ENCODE measurements around the gene IRF6.

Gene IRF6

DNA sequence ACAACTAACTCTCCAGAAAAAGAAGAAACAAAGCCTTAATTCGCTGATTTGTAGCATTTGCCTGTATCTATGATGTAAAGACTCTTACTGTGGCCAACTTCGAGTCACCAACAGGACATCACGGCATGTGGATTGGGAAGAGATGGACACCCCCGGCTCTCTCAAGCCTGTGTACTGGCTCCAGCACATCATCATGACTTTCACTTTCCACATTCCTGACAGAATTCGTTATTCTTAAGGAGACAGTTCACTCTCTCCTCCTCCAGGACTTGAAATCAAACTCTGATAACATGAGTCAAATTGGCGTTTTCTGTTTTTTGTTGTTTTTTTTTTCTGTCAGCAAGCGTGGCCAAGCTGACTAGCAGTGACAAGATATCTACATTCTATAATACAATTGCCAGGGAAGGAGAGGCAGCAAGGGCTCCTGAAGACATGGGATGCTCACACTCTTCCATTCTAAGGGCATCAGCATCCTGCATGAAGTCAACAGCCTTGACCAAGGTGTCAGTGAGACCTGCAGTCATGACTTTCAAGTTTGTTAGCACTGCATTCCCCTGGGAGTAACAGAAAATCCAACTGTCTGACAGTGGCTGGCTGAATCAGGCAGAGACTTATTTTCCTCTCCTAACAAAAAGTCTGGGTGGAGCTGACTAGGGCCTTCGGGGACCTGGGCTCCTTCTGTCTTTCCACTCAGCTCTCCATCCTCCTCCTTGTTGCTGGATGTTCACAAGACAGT is 63.4 kb downstream of the IRF6 start:
- no peak for DNase-seq (ENCODE audit: low read depth, low spot score)
- Histone ChIP-seq H3K9ac (ENCODE audit: insufficient read length, low read depth) (no peak overlapping the region), H3K36me3 (ENCODE audit: insufficient read depth, insufficient read length, low read length) (no peaks in the 10 kb centered on the region), H3K9me3 (ENCODE audit: insufficient read depth, low read length) (no peaks in the 10 kb centered on the region), H3K27me3 (ENCODE audit: insufficient read depth, insufficient read length) (no peaks in the 10 kb centered on the region), H3K4me1 (ENCODE audit: insufficient read depth, insufficient read length) (no peaks in the 10 kb centered on the region), H3K4me3 (ENCODE audit: insufficient read length, low read depth) (no peak overlapping the region)
- no peak for TF ChIP-seq ZNF274 (IDR thresholded peaks at IDR 0.05; ENCODE audit: low read depth, low read length)
- TF ChIP-seq SUZ12 (IDR thresholded peaks at IDR 0.05; ENCODE audit: extremely low read depth, insufficient read depth, insufficient read length), result no peak
- TF ChIP-seq YY1 (IDR thresholded peaks at IDR 0.05; ENCODE audit: insufficient read depth, insufficient read length), result no peak

- H3K4me3 ChIP-seq (ENCODE audit: insufficient read length, low read depth), result no peak overlapping the region
- no peaks in the 10 kb centered on the region for H3K27me3 ChIP-seq (ENCODE audit: insufficient read depth, insufficient read length)
- no peak for DNase-seq (ENCODE audit: low read depth, low spot score)
- no peaks in the 10 kb centered on the region for H3K9me3 ChIP-seq (ENCODE audit: insufficient read depth, low read length)
- TF ChIP-seq SUZ12 (IDR thresholded peaks at IDR 0.05; ENCODE audit: extremely low read depth, insufficient read depth, insufficient read length) (no peak), ZNF274 (IDR thresholded peaks at IDR 0.05; ENCODE audit: low read depth, low read length) (no peak), YY1 (IDR thresholded peaks at IDR 0.05; ENCODE audit: insufficient read depth, insufficient read length) (no peak)
- H3K4me1 ChIP-seq (ENCODE audit: insufficient read depth, insufficient read length), result no peaks in the 10 kb centered on the region
- no peaks in the 10 kb centered on the region for H3K36me3 ChIP-seq (ENCODE audit: insufficient read depth, insufficient read length, low read length)
- H3K9ac ChIP-seq (ENCODE audit: insufficient read length, low read depth), result no peak overlapping the region
Measured at GRCh38 chr1:209741889-209742288, 64.1 kb downstream of the IRF6 start.

GRCh38 chr1:209741193-209741592 is 64.7 kb downstream of the IRF6 start:
- Histone ChIP-seq H3K9me3 (ENCODE audit: insufficient read depth, low read length) (no peaks in the 10 kb centered on the region), H3K36me3 (ENCODE audit: insufficient read depth, insufficient read length, low read length) (no peaks in the 10 kb centered on the region), H3K4me3 (ENCODE audit: insufficient read length, low read depth) (no peak overlapping the region), H3K4me1 (ENCODE audit: insufficient read depth, insufficient read length) (no peaks in the 10 kb centered on the region), H3K9ac (ENCODE audit: insufficient read length, low read depth) (no peak overlapping the region), H3K27me3 (ENCODE audit: insufficient read depth, insufficient read length) (no peaks in the 10 kb centered on the region)
- no peak for DNase-seq (ENCODE audit: low read depth, low spot score)
- no peak for TF ChIP-seq YY1 (IDR thresholded peaks at IDR 0.05; ENCODE audit: insufficient read depth, insufficient read length)
- TF ChIP-seq ZNF274 (IDR thresholded peaks at IDR 0.05; ENCODE audit: low read depth, low read length), result no peak
- TF ChIP-seq SUZ12 (IDR thresholded peaks at IDR 0.05; ENCODE audit: extremely low read depth, insufficient read depth, insufficient read length), result no peak

- Histone ChIP-seq H3K9ac (ENCODE audit: insufficient read length, low read depth) (no peak overlapping the region), H3K4me3 (ENCODE audit: insufficient read length, low read depth) (no peak overlapping the region), H3K9me3 (ENCODE audit: insufficient read depth, low read length) (no peaks in the 10 kb centered on the region), H3K36me3 (ENCODE audit: insufficient read depth, insufficient read length, low read length) (no peaks in the 10 kb centered on the region), H3K4me1 (ENCODE audit: insufficient read depth, insufficient read length) (no peaks in the 10 kb centered on the region), H3K27me3 (ENCODE audit: insufficient read depth, insufficient read length) (no peaks in the 10 kb centered on the region)
- no peak for DNase-seq (ENCODE audit: low read depth, low spot score)
- TF ChIP-seq ZNF274 (IDR thresholded peaks at IDR 0.05; ENCODE audit: low read depth, low read length), result no peak
- no peak for TF ChIP-seq YY1 (IDR thresholded peaks at IDR 0.05; ENCODE audit: insufficient read depth, insufficient read length)
- no peak for TF ChIP-seq SUZ12 (IDR thresholded peaks at IDR 0.05; ENCODE audit: extremely low read depth, insufficient read depth, insufficient read length)
Measured at GRCh38 chr1:209738270-209738669, 67.7 kb downstream of the IRF6 start.

DNA sequence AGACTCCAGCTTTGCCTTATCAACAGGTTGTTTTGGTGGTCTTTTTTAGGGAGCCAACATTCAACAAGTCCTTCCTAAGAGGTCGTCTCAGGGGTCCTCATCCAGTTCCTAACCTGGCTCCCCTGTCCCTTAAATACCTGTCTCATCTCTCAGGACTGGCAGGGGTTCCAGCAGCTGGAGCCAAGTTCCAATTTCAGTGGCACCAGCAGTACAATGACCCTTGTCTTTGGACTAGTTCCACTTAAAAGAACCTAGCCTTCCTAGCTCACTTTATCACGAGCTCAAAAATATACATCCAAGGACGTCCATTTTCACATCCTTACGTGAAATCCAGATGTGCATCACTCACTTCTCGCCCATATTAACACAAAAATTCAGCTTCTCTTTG is 68.8 kb downstream of the IRF6 start:
- Histone ChIP-seq H3K36me3 (ENCODE audit: insufficient read depth, insufficient read length, low read length) (no peaks in the 10 kb centered on the region), H3K9ac (ENCODE audit: insufficient read length, low read depth) (no peak overlapping the region), H3K4me3 (ENCODE audit: insufficient read length, low read depth) (no peak overlapping the region), H3K27me3 (ENCODE audit: insufficient read depth, insufficient read length) (no peaks in the 10 kb centered on the region), H3K4me1 (ENCODE audit: insufficient read depth, insufficient read length) (no peaks in the 10 kb centered on the region), H3K9me3 (ENCODE audit: insufficient read depth, low read length) (no peaks in the 10 kb centered on the region)
- TF ChIP-seq YY1 (IDR thresholded peaks at IDR 0.05; ENCODE audit: insufficient read depth, insufficient read length), result no peak
- TF ChIP-seq SUZ12 (IDR thresholded peaks at IDR 0.05; ENCODE audit: extremely low read depth, insufficient read depth, insufficient read length), result no peak
- no peak for TF ChIP-seq ZNF274 (IDR thresholded peaks at IDR 0.05; ENCODE audit: low read depth, low read length)
- no peak for DNase-seq (ENCODE audit: low read depth, low spot score)

DNA sequence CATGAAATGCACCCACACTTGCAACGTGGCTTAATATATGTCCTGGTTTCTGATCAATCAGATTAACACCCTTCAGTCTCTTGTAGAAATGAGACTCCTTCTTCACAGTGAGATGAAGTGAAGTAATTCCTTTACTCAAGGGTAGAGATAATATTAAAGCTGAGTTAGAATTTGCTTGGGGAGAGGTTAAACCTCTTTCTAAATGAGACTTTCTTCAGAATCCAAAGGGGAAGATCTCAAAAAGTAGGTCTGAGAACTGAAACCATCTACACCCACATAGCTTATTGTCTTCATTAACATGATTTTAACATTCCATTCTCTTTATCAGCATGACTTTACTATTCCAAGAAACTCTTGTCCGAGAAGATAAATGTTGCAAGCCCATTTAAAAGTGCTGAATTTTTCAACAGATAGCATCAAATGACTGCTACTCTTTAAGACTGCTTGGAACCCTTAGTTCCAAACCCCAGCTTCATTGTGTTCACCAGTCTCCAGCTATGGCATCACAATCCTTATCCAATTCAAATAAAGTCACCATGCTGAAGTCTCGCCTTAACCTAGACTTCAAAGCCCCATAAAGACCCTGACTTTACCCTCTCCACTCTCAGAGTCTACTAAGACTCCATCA is 69.3 kb downstream of the IRF6 start:
- Histone ChIP-seq H3K9ac (ENCODE audit: insufficient read length, low read depth) (no peak overlapping the region), H3K27me3 (ENCODE audit: insufficient read depth, insufficient read length) (no peaks in the 10 kb centered on the region), H3K4me3 (ENCODE audit: insufficient read length, low read depth) (no peak overlapping the region), H3K9me3 (ENCODE audit: insufficient read depth, low read length) (no peaks in the 10 kb centered on the region), H3K4me1 (ENCODE audit: insufficient read depth, insufficient read length) (no peaks in the 10 kb centered on the region), H3K36me3 (ENCODE audit: insufficient read depth, insufficient read length, low read length) (no peaks in the 10 kb centered on the region)
- no peak for DNase-seq (ENCODE audit: low read depth, low spot score)
- no peak for TF ChIP-seq ZNF274 (IDR thresholded peaks at IDR 0.05; ENCODE audit: low read depth, low read length)
- TF ChIP-seq SUZ12 (IDR thresholded peaks at IDR 0.05; ENCODE audit: extremely low read depth, insufficient read depth, insufficient read length), result no peak
- no peak for TF ChIP-seq YY1 (IDR thresholded peaks at IDR 0.05; ENCODE audit: insufficient read depth, insufficient read length)
